ENCODE data around the gene CHCHD6.

Gene CHCHD6

DNA sequence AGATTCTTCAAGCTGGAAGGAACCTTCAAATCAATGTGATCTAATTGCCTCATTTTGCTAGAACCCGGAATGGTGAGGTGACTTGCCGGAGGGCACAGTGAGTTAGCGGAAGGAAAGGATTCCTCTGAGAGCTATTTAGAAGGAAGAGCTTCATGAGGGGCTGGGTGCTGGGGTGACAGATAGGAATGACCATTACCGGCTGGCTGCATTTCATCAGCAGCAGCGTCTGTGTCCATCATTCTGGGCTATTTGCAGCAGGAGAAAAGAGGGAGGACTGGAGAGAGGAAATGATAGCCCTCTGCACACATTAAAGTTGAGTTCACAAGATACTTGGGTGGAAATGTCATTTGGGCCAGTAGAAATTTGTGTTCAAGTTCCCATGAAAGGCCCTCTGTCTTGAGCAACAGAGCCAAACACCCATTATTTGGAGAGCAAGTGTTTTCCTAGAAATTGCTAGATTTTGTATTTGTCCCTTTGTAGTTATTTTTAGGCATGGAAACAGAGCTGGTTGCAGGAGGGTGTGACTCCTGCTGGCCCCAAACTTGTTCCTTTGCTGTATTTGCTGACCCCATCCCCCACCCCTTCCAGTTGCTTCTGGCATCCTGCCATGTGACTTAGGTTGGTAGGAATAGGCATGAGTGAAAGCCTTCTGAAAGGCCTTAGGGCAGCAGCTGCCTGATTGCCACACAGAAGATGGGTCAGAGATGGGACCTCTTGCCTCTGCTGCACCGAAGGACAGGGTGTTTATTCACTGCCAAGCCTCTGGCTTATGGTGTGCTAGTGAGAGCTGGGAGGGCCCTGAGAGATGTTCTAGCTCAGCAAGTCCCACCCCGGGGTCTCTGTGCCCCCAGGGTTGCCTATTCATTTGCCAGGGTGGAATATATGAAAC, 191.4 kb downstream of the CHCHD6 start:
- DNase-seq = peak; percentile 45 to 65
- no peak overlapping the region for H3K4me3 ChIP-seq

DNA sequence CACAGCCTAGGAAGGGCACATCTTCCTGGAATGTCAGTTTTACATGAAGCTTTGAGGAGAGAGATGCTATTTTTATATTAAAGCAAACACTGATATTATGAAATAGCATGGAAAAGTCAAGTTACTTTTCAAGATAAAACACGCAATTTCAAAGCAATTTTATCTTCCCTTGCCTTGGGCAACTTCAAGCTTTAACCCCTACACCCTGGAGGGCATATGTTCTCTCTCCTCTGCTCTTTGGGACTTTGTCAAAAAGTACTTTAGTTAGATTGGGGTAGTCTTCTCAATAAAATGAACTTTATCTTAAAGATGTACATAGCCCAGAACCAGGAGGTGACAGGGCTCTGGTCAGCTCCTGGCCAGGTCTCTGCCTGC, 192.0 kb downstream of the CHCHD6 start:
- Histone ChIP-seq H3K4me3 (no peak overlapping the region), H3K36me3 (no peaks in the 10 kb centered on the region), H3K27ac (no peak overlapping the region), H3K27me3 (no peaks in the 10 kb centered on the region), H3K9me3 (no peaks in the 10 kb centered on the region), H3K4me1 (peaks cover 0 to 22% (median 11%) of the 10 kb centered on the region in 4 donors)
- intact Hi-C loops (cut with DNase I; ENCODE audit: low total_unique reads) = no loop called here
- DNase-seq = peak in 1 of 2 donors; percentile 3
- TF ChIP-seq, protein P1, sequence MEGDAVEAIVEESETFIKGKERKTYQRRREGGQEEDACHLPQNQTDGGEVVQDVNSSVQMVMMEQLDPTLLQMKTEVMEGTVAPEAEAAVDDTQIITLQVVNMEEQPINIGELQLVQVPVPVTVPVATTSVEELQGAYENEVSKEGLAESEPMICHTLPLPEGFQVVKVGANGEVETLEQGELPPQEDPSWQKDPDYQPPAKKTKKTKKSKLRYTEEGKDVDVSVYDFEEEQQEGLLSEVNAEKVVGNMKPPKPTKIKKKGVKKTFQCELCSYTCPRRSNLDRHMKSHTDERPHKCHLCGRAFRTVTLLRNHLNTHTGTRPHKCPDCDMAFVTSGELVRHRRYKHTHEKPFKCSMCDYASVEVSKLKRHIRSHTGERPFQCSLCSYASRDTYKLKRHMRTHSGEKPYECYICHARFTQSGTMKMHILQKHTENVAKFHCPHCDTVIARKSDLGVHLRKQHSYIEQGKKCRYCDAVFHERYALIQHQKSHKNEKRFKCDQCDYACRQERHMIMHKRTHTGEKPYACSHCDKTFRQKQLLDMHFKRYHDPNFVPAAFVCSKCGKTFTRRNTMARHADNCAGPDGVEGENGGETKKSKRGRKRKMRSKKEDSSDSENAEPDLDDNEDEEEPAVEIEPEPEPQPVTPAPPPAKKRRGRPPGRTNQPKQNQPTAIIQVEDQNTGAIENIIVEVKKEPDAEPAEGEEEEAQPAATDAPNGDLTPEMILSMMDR (IDR thresholded peaks at IDR 0.05) = no peak

More for the DNA sequence above, 191.4 kb downstream of the CHCHD6 start:
- Histone ChIP-seq H3K27ac (peak overlapping the region in 1 of 2 donors; percentile 13), H3K9me3 (no peaks in the 10 kb centered on the region), H3K36me3 (no peaks in the 10 kb centered on the region), H3K27me3 (no peaks in the 10 kb centered on the region), H3K4me1 (peaks cover 0 to 22% (median 11%) of the 10 kb centered on the region in 4 donors)
- TF ChIP-seq, protein P1 (IDR thresholded peaks at IDR 0.05) = no peak
- intact Hi-C loops (cut with DNase I; ENCODE audit: low total_unique reads) = no loop called here

DNA sequence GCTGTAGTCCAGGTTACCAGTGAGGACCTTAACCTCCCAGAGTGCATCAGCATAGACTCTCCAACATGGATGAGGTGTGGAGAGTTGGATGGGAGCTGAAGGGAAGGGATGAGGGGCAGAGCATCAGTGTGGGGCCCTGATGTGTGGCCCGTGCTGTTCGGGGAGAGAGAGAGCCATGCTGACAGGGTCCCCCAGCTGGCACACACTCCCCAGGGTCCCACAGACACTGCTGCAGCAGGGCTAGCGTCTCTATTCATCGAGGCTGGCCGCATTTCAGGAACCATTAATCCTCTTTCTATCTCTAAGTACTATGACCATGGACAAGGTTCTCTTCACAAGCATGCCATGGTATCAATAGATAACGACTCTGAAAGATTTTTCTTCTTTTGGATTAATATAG, 192.9 kb downstream of the CHCHD6 start:
- H3K27ac ChIP-seq = no peak overlapping the region
- no peak overlapping the region for H3K4me3 ChIP-seq
- no peaks in the 10 kb centered on the region for H3K9me3 ChIP-seq
- H3K4me1 ChIP-seq = peaks cover 0 to 22% (median 11%) of the 10 kb centered on the region in 4 donors
- no peaks in the 10 kb centered on the region for H3K27me3 ChIP-seq
- TF ChIP-seq, protein P1 (IDR thresholded peaks at IDR 0.05) = no peak
- peak in 1 of 2 donors; percentile 31 for DNase-seq
- H3K36me3 ChIP-seq = no peaks in the 10 kb centered on the region
- intact Hi-C loops (cut with DNase I; ENCODE audit: low total_unique reads) = no loop called here

DNA sequence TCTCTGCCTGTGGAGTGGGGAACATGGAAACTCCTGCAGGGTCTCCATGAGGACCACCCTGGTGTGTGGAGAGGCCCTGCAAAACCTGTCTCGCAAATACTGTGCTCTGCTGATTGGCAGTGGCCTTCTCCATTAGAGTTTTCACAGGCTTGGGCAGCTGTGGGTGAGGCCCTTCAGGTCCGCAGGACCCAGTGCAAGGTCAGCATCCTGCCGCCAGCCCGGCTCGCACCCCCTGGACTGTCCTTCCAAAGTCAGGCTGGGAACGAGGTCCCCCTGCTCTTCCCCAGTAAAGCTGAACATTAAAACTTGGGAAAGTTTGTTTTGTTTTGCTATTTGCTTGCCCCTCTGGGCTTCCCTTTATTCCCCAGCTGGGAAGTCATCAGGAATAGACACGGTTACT, 193.9 kb downstream of the CHCHD6 start:
- peak; percentile 5 to 24 for DNase-seq
- Histone ChIP-seq H3K27me3 (no peaks in the 10 kb centered on the region), H3K27ac (no peak overlapping the region), H3K4me3 (no peak overlapping the region), H3K4me1 (peaks cover 0 to 22% (median 11%) of the 10 kb centered on the region in 4 donors), H3K36me3 (no peaks in the 10 kb centered on the region), H3K9me3 (no peaks in the 10 kb centered on the region)
- intact Hi-C loops (cut with DNase I; ENCODE audit: low total_unique reads) = no loop called here
- TF ChIP-seq, protein P1 (IDR thresholded peaks at IDR 0.05) = no peak

DNA sequence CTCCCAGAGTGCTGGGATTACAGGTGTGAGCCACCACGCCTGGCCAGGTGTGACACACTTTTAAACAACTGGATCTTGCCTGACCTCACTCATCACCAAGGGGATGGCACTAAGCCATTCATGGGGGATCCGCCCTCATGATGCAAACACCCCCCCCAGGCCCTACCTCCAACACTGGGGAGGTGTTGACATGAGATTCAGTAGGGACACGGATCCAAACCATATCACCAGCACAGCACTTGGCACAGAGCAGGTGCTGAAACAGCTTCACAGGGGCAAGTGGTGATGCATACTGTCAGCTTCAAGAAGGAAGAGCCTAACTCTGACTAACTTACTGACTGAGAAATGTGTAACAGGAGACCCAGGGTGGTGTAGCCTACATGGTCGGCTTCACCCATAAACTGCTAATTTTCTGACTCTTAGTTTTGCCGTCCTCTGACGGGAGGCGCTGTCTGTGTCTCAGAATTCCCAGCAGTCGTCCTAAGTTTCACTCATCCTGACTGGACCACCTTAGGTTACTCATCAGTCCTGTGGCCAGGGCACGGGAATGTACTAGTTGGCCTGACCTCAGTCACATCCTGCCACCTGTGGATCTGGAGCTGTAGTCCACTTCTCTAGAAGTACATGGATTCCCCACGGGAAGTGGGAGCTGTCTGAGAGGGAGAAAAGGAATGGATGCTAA, 197.0 kb downstream of the CHCHD6 start:
- intact Hi-C loops (cut with DNase I; ENCODE audit: low total_unique reads) = no loop called here
- Histone ChIP-seq H3K4me1 (peaks cover 0 to 9% (median under 1%) of the 10 kb centered on the region in 4 donors), H3K4me3 (no peak overlapping the region), H3K36me3 (no peaks in the 10 kb centered on the region), H3K27ac (no peak overlapping the region), H3K9me3 (no peaks in the 10 kb centered on the region), H3K27me3 (no peaks in the 10 kb centered on the region)
- TF ChIP-seq, protein P1 (IDR thresholded peaks at IDR 0.05) = no peak
- peak; percentile 12 to 37 for DNase-seq
